Mammary epithelial cell (primary cell): ENCODE measurements around the gene DTNBP1.

Source experiments
- CTCF ChIP-seq, 2 donors: IDR thresholded peaks in 1 of 2; conservative IDR thresholded peaks in 1 of 2; 2 replicates each; pipeline ENCODE4 v1.5.1; 2011 to 2012; ENCODE audit warnings: inconsistent platforms in 2 of 2, low read length in 2 of 2, mild to moderate bottlenecking in 2 of 2, control low read depth in 1 of 2, low read depth in 1 of 2; ENCODE audit not compliant: insufficient read depth in 1 of 2; ENCODE audit errors: extremely low read depth in 1 of 2
- EZH2 ChIP-seq: IDR thresholded peaks from 2 replicates; pipeline ENCODE4 v1.6.1; 2012; ENCODE audit warnings: low read length, inconsistent platforms, borderline replicate concordance

GRCh38 chr6:15570171-15570570 is 92.7 kb downstream of the DTNBP1 start:
- TF ChIP-seq CTCF (conservative IDR thresholded peaks at IDR 0.05 in 1 of 2, IDR thresholded peaks at IDR 0.05 in 1 of 2; ENCODE audit: extremely low read depth in 1 of 2, insufficient read depth in 1 of 2, low read depth in 1 of 2, low read length in 2 of 2) (no peak), EZH2 (no peak)
